HEK293 (cell line): ENCODE measurements around the gene SLC35B1.
A peak's percentile ranks its signal among the peaks of the same experiment; 100 is the strongest.

ENCODE experiments used
- CTCF ChIA-PET: fragments of 350-600 bp; formaldehyde crosslinking; extraction: SDS; loops from one replicate; lab custom pipeline; 2021; ENCODE audit warnings: antibody characterized with exemption; lab: Yijun Ruan, JAX
- POLR2A ChIA-PET: fragments of 300-600 bp; formaldehyde crosslinking; extraction: SDS; loops from one replicate; lab custom pipeline; 2020; ENCODE audit warnings: antibody characterized with exemption, inconsistent platforms; lab: Yijun Ruan, JAX
- H3K27ac ChIP-seq: fragments of 200-500 bp; sonication (Bioruptor generic); 2 replicates; pipeline ENCODE4 v1.5.1; 2014; ENCODE audit warnings: low read depth, low read length, control low read depth, inconsistent platforms; ENCODE audit errors: extremely low read depth
- H3K36me3 ChIP-seq, 2 experiments: fragments of 200-500 bp in 1 of 2; sonication (Bioruptor generic) in 1 of 2; 1 replicate in 1 of 2; 2 replicates in 1 of 2; pipeline ENCODE4 v1.5.1; 2014 to 2017; ENCODE audit warnings: inconsistent platforms in 2 of 2, low read length in 2 of 2; ENCODE audit not compliant: control insufficient read depth in 2 of 2, insufficient read depth in 1 of 2
- H3K4me1 ChIP-seq: fragments of 200-500 bp; sonication (Bioruptor generic); 2 replicates; pipeline ENCODE4 v1.5.1; 2014; ENCODE audit warnings: mild to moderate bottlenecking, low read length, inconsistent platforms; ENCODE audit not compliant: control insufficient read depth, insufficient read depth
- H3K4me3 ChIP-seq: 2 replicates; pipeline ENCODE4 v1.5.1; 2011; ENCODE audit warnings: low read depth, mild to moderate bottlenecking, control low read depth, low read length, moderate library complexity
- H3K9me3 ChIP-seq: fragments of 200-500 bp; sonication (Bioruptor generic); 2 replicates; pipeline ENCODE4 v1.5.1; 2014; ENCODE audit warnings: low read depth, low read length, inconsistent platforms; ENCODE audit not compliant: control insufficient read depth, insufficient read depth
- BCL11B ChIP-seq: fragments of 450-650 bp; formaldehyde crosslinking; IDR thresholded peaks from 2 replicates; pipeline ENCODE4 v1.5.1; 2016; ENCODE audit warnings: low read depth, missing biosample characterization, missing genetic modification characterization
- ZBTB7A ChIP-seq: fragments of 450-650 bp; formaldehyde crosslinking; IDR thresholded peaks from 2 replicates; pipeline ENCODE4 v1.5.1; 2016; ENCODE audit warnings: low read depth, missing biosample characterization, missing genetic modification characterization
- ZNF138 ChIP-seq: fragments of 450-650 bp; formaldehyde crosslinking; IDR thresholded peaks from 2 replicates; pipeline ENCODE4 v1.5.1; 2016; ENCODE audit warnings: missing biosample characterization, missing genetic modification characterization, borderline replicate concordance
- ZNF174 ChIP-seq: fragments of 450-650 bp; formaldehyde crosslinking; IDR thresholded peaks from 2 replicates; pipeline ENCODE4 v1.5.0; 2017; ENCODE audit warnings: missing biosample characterization, mild to moderate bottlenecking, missing genetic modification characterization
- ZNF221 ChIP-seq: fragments of 450-650 bp; formaldehyde crosslinking; IDR thresholded peaks from 2 replicates; pipeline ENCODE4 v1.5.1; 2017; ENCODE audit warnings: missing biosample characterization, missing genetic modification characterization, borderline replicate concordance
- ZNF341 ChIP-seq: fragments of 450-650 bp; formaldehyde crosslinking; IDR thresholded peaks from 2 replicates; pipeline ENCODE4; 2016; ENCODE audit warnings: low read depth, missing biosample characterization, missing genetic modification characterization
- ZNF423 ChIP-seq: fragments of 450-650 bp; formaldehyde crosslinking; IDR thresholded peaks from 2 replicates; pipeline ENCODE4 v1.5.1; 2016; ENCODE audit warnings: missing biosample characterization, missing genetic modification characterization
- ZNF549 ChIP-seq: fragments of 450-650 bp; IDR thresholded peaks from 2 replicates; pipeline ENCODE4 v1.5.1; 2018; ENCODE audit warnings: missing biosample characterization, missing genetic modification characterization, mild to moderate bottlenecking, inconsistent platforms, moderate library complexity
- ZNF561 ChIP-seq: fragments of 450-650 bp; IDR thresholded peaks from 2 replicates; pipeline ENCODE4 v1.5.1; 2018; ENCODE audit warnings: missing biosample characterization, missing genetic modification characterization, borderline replicate concordance
- ZNF623 ChIP-seq: fragments of 450-650 bp; formaldehyde crosslinking; IDR thresholded peaks from 2 replicates; pipeline ENCODE4 v1.5.1; 2016; ENCODE audit warnings: missing biosample characterization, missing genetic modification characterization
- ZNF626 ChIP-seq: fragments of 450-650 bp; sonication (Bioruptor Pico); formaldehyde crosslinking; IDR thresholded peaks from 2 replicates; pipeline ENCODE4 v1.5.1; 2018; ENCODE audit warnings: missing biosample characterization, missing genetic modification characterization, inconsistent platforms
- ZNF677 ChIP-seq: fragments of 450-650 bp; IDR thresholded peaks from 2 replicates; pipeline ENCODE4 v1.5.0; 2018; ENCODE audit warnings: missing biosample characterization, mild to moderate bottlenecking, missing genetic modification characterization, moderate library complexity
- ZSCAN16 ChIP-seq: fragments of 450-650 bp; formaldehyde crosslinking; IDR thresholded peaks from 2 replicates; pipeline ENCODE4 v1.5.1; 2016; ENCODE audit warnings: missing biosample characterization, missing genetic modification characterization
- TF ChIP-seq, protein P1 (sequence below): fragments of 450-650 bp; formaldehyde crosslinking; IDR thresholded peaks from 2 replicates; pipeline ENCODE4 v1.5.1; 2016; ENCODE audit warnings: missing biosample characterization, missing genetic modification characterization
- TF ChIP-seq, protein P2 (sequence below): fragments of 450-650 bp; formaldehyde crosslinking; IDR thresholded peaks from 2 replicates; pipeline ENCODE4; 2016; ENCODE audit warnings: missing biosample characterization, missing genetic modification characterization
- TF ChIP-seq, protein P3 (sequence below): fragments of 450-650 bp; formaldehyde crosslinking; IDR thresholded peaks from 2 replicates; pipeline ENCODE4 v1.5.1; 2016; ENCODE audit warnings: missing biosample characterization, missing genetic modification characterization, low read depth

Gene SLC35B1

DNA sequence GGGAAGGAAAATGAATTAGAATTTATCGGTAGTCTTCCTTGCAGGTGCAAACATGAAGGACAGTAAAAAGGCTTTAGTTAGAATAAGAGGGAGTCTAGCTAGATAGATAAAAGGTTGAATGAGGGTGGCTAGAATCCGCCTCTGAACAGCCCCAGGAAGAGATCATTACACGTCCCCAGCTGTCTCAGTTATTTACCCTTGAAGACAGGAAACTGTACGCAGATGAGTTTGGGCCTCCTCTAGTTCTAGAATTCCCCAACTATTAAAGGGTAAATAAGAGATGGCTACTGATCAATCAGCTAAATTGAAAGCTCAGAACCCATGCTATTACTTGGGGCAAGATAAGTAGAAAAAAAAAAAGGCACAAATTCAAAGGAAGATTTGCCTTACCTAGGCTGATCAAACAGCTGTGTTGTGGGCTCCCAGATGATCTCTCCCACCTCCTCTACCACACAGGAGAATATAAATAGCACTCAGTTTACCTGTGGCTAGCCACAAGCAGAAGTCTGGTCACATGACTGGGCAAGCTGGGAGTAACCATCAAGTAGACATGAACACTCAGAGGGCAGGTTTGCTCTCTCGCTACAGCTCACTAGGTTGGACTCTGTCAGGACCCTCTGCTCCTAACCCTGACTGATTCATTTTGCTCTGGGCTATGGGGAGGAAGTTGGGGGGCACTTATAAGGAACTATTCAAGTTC, 39.2 kb upstream of the SLC35B1 start:
- H3K4me1 ChIP-seq = no peaks in the 10 kb centered on the region
- no peak for TF ChIP-seq ZNF174 (tag by site-specific recombination)
- TF ChIP-seq ZNF626 (tag by site-specific recombination) = no peak
- TF ChIP-seq ZBTB7A (tag by site-specific recombination) = no peak
- no peak for TF ChIP-seq ZNF221 (tag by site-specific recombination)
- TF ChIP-seq, protein P1, sequence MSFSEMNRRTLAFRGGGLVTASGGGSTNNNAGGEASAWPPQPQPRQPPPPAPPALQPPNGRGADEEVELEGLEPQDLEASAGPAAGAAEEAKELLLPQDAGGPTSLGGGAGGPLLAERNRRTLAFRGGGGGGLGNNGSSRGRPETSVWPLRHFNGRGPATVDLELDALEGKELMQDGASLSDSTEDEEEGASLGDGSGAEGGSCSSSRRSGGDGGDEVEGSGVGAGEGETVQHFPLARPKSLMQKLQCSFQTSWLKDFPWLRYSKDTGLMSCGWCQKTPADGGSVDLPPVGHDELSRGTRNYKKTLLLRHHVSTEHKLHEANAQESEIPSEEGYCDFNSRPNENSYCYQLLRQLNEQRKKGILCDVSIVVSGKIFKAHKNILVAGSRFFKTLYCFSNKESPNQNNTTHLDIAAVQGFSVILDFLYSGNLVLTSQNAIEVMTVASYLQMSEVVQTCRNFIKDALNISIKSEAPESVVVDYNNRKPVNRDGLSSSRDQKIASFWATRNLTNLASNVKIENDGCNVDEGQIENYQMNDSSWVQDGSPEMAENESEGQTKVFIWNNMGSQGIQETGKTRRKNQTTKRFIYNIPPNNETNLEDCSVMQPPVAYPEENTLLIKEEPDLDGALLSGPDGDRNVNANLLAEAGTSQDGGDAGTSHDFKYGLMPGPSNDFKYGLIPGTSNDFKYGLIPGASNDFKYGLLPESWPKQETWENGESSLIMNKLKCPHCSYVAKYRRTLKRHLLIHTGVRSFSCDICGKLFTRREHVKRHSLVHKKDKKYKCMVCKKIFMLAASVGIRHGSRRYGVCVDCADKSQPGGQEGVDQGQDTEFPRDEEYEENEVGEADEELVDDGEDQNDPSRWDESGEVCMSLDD (tag by site-specific recombination) = no peak
- no peak for TF ChIP-seq ZNF423 (tag by site-specific recombination)
- TF ChIP-seq BCL11B = no peak
- TF ChIP-seq, protein P2, sequence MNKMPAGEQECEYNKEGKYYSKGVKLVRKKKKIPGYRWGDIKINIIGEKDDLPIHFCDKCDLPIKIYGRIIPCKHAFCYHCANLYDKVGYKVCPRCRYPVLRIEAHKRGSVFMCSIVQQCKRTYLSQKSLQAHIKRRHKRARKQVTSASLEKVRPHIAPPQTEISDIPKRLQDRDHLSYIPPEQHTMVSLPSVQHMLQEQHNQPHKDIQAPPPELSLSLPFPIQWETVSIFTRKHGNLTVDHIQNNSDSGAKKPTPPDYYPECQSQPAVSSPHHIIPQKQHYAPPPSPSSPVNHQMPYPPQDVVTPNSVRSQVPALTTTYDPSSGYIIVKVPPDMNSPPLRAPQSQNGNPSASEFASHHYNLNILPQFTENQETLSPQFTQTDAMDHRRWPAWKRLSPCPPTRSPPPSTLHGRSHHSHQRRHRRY (tag by site-specific recombination) = no peak
- TF ChIP-seq ZNF677 (tag by site-specific recombination) = no peak
- POLR2A ChIA-PET = interaction anchor here (1.6 to 1.9 kb wide), 2 partner anchors 15 to 17 kb away, joined by 6 to 8 read pairs; partner anchors contain the start of gene FAM117A
- H3K27ac ChIP-seq = no peak overlapping the region
- no peaks in the 10 kb centered on the region for H3K9me3 ChIP-seq
- H3K36me3 ChIP-seq = peaks cover 0 to 8% of the 10 kb centered on the region in 2 experiments; a peak in 2 of 3 replicates
- H3K4me3 ChIP-seq = no peak overlapping the region
- CTCF ChIA-PET = interaction anchor here (1.2 to 2.4 kb wide), 2 partner anchors 39 to 190 kb away, joined by 5 to 6 read pairs; partner anchors contain the start of gene SLC35B1

DNA sequence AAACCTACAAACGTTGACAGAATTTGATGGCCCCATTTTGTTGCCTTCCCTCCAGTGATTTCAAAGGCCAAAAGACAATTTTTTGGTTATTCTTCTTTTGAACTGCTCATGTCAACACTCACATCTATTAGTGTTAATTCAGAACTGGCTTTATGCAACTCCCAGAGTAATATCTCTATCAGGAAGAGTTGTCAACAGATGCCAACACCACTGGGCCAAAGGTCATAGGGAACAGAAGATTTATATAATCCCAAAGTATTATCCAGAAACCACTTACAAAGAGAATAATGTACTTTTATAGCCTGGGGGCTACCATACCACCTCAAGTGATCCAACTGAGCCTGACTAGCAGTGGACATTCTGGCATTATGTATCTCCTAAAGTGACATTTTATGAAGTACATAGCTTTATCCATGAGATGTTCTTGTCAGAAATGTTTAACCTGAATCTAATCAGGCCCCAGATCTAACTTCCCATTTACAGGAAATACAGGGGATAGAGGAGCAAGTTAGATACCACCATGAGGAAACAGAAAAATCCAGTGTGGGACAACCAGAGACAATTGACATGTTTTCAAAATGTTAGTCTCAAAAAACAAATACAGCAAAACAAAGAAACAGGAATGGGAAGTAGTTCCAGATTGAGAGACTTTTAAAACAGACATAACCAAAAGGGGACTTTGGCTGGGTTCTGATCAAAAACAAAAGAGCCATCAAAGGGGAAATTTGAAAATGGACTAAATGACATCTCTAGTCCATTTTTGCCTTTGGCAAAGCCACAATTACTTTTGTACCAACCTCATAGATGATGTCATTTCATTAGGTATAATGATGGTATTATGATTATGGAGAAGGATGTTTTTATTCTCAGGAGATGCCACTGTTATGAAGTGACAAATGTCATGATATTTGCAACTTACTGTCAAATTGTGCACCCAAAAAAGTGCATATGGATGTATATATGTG, 37.7 kb upstream of the SLC35B1 start:
- ChIA-PET CTCF (no interaction called here), POLR2A (no interaction called here)
- Histone ChIP-seq H3K9me3 (no peaks in the 10 kb centered on the region), H3K36me3 (peaks cover 0 to 8% of the 10 kb centered on the region in 2 experiments; a peak in 2 of 3 replicates), H3K4me3 (no peak overlapping the region), H3K27ac (no peak overlapping the region), H3K4me1 (no peaks in the 10 kb centered on the region)
- TF ChIP-seq ZNF138 (tag by site-specific recombination) (no peak), ZNF549 (no peak), ZNF561 (tag by site-specific recombination) (no peak), ZNF341 (tag by site-specific recombination) (no peak), ZNF623 (tag by site-specific recombination) (no peak), ZSCAN16 (tag by site-specific recombination) (no peak)
- TF ChIP-seq, protein P3, sequence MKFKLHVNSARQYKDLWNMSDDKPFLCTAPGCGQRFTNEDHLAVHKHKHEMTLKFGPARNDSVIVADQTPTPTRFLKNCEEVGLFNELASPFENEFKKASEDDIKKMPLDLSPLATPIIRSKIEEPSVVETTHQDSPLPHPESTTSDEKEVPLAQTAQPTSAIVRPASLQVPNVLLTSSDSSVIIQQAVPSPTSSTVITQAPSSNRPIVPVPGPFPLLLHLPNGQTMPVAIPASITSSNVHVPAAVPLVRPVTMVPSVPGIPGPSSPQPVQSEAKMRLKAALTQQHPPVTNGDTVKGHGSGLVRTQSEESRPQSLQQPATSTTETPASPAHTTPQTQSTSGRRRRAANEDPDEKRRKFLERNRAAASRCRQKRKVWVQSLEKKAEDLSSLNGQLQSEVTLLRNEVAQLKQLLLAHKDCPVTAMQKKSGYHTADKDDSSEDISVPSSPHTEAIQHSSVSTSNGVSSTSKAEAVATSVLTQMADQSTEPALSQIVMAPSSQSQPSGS (tag by site-specific recombination) = peak; percentile 51; the same call in 1 of the 2 replicates
